Ascending aorta (tissue), 2 donors: ENCODE measurements around the gene FLYWCH2. TPM values are rescaled to one million over a fixed set of nuclear protein-coding genes. Genes with fewer than 3 reads are reported as not detected.

Experiments
- DNase-seq, 2 donors: peaks; one replicate each; pipeline ENCODE4 v3.0.0-alpha.2; 2019; ENCODE audit warnings: low spot score in 2 of 2
- H3K27ac ChIP-seq, 2 donors: fragments of 200-600 bp; sonication (generic); one replicate each; pipeline ENCODE4 v1.5.1; 2016 to 2017; ENCODE audit warnings: mild to moderate bottlenecking in 1 of 2
- H3K27me3 ChIP-seq: fragments of 200-600 bp; sonication (generic); one replicate; pipeline ENCODE4 v1.5.1; 2017
- H3K36me3 ChIP-seq, 2 donors: fragments of 200-600 bp; sonication (generic); one replicate each; pipeline ENCODE4 v1.5.1; 2016
- H3K4me1 ChIP-seq, 2 donors: fragments of 200-600 bp; sonication (generic); one replicate each; pipeline ENCODE4 v1.5.1; 2016 to 2017; ENCODE audit warnings: mild to moderate bottlenecking in 1 of 2
- H3K4me3 ChIP-seq, 2 donors: fragments of 200-600 bp; sonication (generic); one replicate each; pipeline ENCODE4 v1.5.1; 2016 to 2017; ENCODE audit warnings: mild to moderate bottlenecking in 1 of 2
- H3K9me3 ChIP-seq, 2 donors: fragments of 200-600 bp; sonication (generic); one replicate each; pipeline ENCODE4 v1.5.1; 2016
- intact Hi-C: fragments of 100-400 bp; cut with DNase I; formaldehyde crosslinking; loops from one replicate; pipeline ENCODE4 v1.15.1; 2023
- total RNA-seq: library from RNA; depleted of rRNA; stranded (reverse); fragments of >200 nt; gene quantifications from one replicate; pipeline ENCODE4 v1.1.0, GENCODE V29; 2016
- TF ChIP-seq, protein P1 (sequence below), 3 experiments: fragments of 200-600 bp in 2 of 3; fragments of 450-650 bp in 1 of 3; sonication (generic) in 2 of 3; IDR thresholded peaks; one replicate each; pipeline ENCODE4 v1.5.1; 2016 to 2019; ENCODE audit warnings: antibody characterized with exemption in 3 of 3, mild to moderate bottlenecking in 1 of 3, moderate library complexity in 1 of 3

FLYWCH2 gene
- total RNA-seq, 1 donor from 2014 or later = 109 TPM

DNA sequence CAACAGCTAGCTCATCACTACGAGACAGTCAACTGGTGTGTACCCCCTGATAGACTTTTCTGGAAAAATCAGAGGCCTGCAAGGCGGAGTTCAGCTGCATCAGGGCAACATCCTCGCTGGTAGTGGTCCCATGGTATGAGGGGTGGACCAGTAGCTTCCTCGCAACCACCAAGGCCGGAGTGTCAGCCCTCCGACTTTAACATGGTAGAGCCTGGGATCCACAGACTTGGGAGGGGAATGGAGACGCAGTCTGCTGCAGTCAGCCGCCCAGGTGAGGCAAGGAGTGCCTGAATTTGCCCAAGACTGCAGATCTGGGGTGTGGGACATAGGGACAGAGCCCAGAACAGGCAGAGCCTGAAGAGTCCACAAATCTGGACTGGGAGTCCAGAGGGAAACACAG lies 39.5 kb upstream of the FLYWCH2 start:
- Histone ChIP-seq H3K4me3 (no peak overlapping the region), H3K27ac (no peak overlapping the region), H3K4me1 (peaks cover 0 to 3% of the 10 kb centered on the region in 2 donors), H3K36me3 (no peaks in the 10 kb centered on the region), H3K27me3 (no peaks in the 10 kb centered on the region), H3K9me3 (no peaks in the 10 kb centered on the region)
- no peak for DNase-seq
- intact Hi-C loops = no loop called here
- TF ChIP-seq, protein P1, sequence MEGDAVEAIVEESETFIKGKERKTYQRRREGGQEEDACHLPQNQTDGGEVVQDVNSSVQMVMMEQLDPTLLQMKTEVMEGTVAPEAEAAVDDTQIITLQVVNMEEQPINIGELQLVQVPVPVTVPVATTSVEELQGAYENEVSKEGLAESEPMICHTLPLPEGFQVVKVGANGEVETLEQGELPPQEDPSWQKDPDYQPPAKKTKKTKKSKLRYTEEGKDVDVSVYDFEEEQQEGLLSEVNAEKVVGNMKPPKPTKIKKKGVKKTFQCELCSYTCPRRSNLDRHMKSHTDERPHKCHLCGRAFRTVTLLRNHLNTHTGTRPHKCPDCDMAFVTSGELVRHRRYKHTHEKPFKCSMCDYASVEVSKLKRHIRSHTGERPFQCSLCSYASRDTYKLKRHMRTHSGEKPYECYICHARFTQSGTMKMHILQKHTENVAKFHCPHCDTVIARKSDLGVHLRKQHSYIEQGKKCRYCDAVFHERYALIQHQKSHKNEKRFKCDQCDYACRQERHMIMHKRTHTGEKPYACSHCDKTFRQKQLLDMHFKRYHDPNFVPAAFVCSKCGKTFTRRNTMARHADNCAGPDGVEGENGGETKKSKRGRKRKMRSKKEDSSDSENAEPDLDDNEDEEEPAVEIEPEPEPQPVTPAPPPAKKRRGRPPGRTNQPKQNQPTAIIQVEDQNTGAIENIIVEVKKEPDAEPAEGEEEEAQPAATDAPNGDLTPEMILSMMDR (IDR thresholded peaks at IDR 0.05) = no peak

DNA sequence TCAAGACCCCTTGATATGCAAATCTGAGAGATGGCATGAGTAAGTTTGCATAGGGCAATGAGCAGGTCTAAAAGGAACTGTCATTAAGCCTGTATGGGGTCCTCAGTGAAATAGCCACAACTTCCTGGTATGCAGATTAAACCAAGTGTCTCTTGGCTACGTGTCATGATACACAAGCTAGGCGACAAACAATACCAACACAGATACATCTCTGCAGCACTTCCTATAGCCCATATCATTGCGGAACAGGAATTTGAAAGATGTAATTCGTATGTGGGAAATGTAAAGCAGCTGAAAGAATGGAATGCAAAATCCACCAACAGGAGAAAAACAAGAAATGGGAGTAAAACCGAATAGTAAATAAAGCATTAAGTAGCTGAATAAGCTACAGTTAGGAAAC lies 37.9 kb upstream of the FLYWCH2 start:
- Histone ChIP-seq H3K36me3 (no peaks in the 10 kb centered on the region), H3K4me3 (no peak overlapping the region), H3K27ac (no peak overlapping the region), H3K4me1 (peaks cover 0 to 3% of the 10 kb centered on the region in 2 donors), H3K9me3 (no peaks in the 10 kb centered on the region), H3K27me3 (no peaks in the 10 kb centered on the region)
- intact Hi-C loops = no loop called here
- TF ChIP-seq, protein P1 (IDR thresholded peaks at IDR 0.05) = no peak
- no peak for DNase-seq

DNA sequence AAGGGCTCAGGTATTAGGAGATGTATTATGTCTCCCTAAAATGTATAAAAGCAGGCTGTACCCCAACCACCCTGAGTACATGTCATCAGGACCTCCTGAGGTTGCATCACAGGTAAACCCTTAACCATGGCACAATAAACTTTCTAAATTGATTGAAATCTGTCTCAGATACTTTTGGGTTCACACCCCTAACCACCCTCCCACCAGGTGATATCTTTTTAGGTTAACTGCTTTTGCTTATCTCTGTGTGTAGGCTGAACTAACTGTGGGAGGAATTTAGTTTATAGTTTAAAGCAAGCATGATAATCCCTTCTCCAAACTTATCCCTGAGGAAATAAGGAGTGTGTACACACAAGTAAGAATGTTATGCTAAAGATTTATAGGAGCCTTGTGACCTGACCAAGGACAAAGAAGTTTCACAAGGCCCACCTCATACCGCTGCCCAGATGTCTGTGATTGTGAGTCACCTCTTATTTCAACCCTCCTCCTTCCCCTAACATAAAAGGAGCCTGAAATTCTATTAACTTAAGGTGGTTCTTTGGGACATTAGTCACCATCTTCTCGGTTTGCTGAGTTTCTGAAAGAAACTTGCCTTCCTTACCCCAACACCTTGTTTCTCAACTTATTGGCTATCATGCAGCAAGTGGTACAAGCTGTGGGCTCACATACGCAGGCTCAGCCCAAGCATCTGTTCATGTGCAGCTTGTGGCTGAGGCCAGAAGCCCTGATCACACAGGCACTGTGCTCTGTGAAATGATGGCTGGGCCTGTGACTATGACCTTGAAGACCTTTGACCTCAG lies 36.3 kb upstream of the FLYWCH2 start:
- Histone ChIP-seq H3K4me3 (no peak overlapping the region), H3K27ac (no peak overlapping the region), H3K36me3 (no peaks in the 10 kb centered on the region), H3K9me3 (no peaks in the 10 kb centered on the region), H3K27me3 (no peaks in the 10 kb centered on the region), H3K4me1 (peaks cover 0 to 3% of the 10 kb centered on the region in 2 donors)
- DNase-seq = no peak
- TF ChIP-seq, protein P1 (IDR thresholded peaks at IDR 0.05) = no peak
- intact Hi-C loops = no loop called here

DNA sequence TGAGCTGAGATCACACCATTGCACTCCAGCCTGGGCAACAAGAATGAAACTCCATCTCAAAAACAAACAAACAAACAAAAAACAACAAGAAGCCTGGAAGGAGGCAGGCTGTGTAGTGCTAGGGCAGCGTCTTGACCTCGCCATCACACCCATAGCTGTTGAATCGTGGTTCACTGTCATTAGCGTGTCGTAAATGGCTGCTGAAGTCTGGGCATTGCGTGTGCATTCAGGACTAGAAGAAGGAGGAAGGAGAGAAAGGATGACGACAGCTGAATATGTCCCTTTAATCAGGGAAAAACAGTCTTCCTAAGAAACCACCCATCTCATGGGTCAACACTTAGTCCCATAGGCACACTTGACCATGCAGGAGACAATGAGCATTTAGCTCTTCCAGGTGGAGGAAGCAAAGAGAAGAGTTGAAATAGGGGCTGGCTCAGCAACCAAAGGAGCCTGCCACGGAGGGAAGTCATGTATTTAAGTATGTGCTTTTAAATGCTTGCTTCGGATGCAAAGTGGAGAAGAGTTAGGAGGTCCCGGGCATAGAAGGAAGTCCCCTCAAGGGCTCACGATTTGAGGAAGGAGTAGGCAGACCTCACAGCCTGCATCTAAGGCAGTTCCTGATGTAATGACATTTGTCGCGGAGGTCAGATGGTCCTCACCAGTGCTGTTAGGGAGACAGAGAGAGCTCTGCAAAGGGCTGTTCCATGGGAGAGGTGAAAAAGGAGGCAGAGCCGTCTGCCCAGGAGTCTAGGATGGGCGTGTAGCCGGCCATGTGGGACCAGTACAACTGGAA lies 33.9 kb upstream of the FLYWCH2 start:
- Histone ChIP-seq H3K4me3 (no peak overlapping the region), H3K27me3 (no peaks in the 10 kb centered on the region), H3K36me3 (no peaks in the 10 kb centered on the region), H3K9me3 (no peaks in the 10 kb centered on the region), H3K27ac (no peak overlapping the region), H3K4me1 (no peaks in the 10 kb centered on the region)
- DNase-seq = no peak
- intact Hi-C loops = no loop called here
- TF ChIP-seq, protein P1 (IDR thresholded peaks at IDR 0.05) = no peak

DNA sequence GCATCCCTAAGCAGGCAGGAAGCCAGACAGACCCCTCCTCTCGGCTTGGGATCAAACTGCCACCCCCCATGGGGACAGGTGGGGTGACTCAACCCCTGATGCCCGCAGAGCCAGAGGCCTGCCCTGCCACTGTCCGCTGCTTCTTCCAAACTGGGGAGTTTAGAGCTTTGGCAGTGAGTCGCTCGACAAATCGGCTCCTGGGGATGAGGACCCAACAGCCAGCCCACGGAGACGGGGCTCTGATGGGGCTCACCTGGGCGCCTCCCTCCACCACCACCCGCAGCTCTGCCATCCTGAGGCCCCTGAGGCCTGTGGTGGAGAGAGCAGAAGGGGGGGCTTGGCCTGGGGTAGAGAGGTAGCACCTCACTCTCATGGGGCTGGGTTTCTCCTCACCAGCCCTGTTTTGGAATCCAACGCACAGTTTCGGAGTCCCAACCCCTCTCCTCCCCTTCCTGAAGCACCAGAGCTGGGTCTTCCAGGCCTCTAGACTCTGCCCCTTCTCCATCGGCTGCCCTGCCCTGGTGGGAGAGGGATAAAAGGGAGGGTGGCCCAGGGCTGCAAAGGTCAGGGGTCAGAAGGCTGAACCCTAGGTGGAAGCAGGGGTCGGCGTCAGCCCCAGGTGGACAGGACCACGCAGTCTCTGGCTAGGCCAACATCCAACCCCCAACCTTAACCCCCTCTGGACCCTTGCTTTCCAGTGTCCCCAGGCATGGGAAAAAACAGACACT lies 30.8 kb upstream of the FLYWCH2 start:
- Histone ChIP-seq H3K27ac (no peak overlapping the region), H3K4me1 (no peaks in the 10 kb centered on the region), H3K36me3 (no peaks in the 10 kb centered on the region), H3K27me3 (no peaks in the 10 kb centered on the region), H3K9me3 (no peaks in the 10 kb centered on the region), H3K4me3 (no peak overlapping the region)
- intact Hi-C loops = no loop called here
- TF ChIP-seq, protein P1 (IDR thresholded peaks at IDR 0.05) = no peak
- no peak for DNase-seq
